UCSD-AML1 (cell line): Measurements from ENCODE around the gene ARG1.
"Not testable (repeated sequence)": the region's sequence is repeated elsewhere in the genome, so short reads cannot be mapped to it uniquely, and the experiment has no call there.

Experiments used
- DNase-seq: peaks from one replicate; lab custom pipeline; 2025; ENCODE audit not compliant: unreplicated experiment; lab: John Stamatoyannopoulos, UW

The ARG1 gene

GRCh38 chr6:131572686-131573415 is at the start of gene ARG1:
Gene ARG1 (plus strand): TSS chr6:131573226. CDS start chr6:131573283, 57 bp downstream.
- DNase-seq, result no peak

- DNase-seq, result no peak
These were observed 48.9 kb upstream of the ARG1 start for GRCh38 chr6:131523988-131524673.

- DNase-seq, result no peak
These were observed 48.2 kb upstream of the ARG1 start for GRCh38 chr6:131524695-131525336.

GRCh38 chr6:131530936-131531335 is 42.1 kb upstream of the ARG1 start:
- not testable (repeated sequence) for DNase-seq

GRCh38 chr6:131531681-131532080 is 41.3 kb upstream of the ARG1 start:
- DNase-seq, result not testable (repeated sequence)

GRCh38 chr6:131532580-131533039 is 40.4 kb upstream of the ARG1 start:
- DNase-seq, result no peak

GRCh38 chr6:131538615-131539014 is 34.4 kb upstream of the ARG1 start:
- DNase-seq, result not testable (repeated sequence)

- no peak for DNase-seq
These were observed 27.7 kb upstream of the ARG1 start for GRCh38 chr6:131545317-131545716.

GRCh38 chr6:131547488-131547887 is 25.5 kb upstream of the ARG1 start:
- no peak for DNase-seq

- DNase-seq, result no peak
These were observed 24.6 kb upstream of the ARG1 start for GRCh38 chr6:131548441-131548840.

GRCh38 chr6:131549811-131550210 is 23.2 kb upstream of the ARG1 start:
- DNase-seq, result no peak

- DNase-seq, result no peak
These were observed 21.1 kb upstream of the ARG1 start for GRCh38 chr6:131551902-131552301.

GRCh38 chr6:131552572-131552971 is 20.5 kb upstream of the ARG1 start:
- DNase-seq, result no peak

GRCh38 chr6:131555992-131556391 is 17.0 kb upstream of the ARG1 start:
- no peak for DNase-seq

GRCh38 chr6:131558922-131559321 is 14.1 kb upstream of the ARG1 start:
- no peak for DNase-seq

GRCh38 chr6:131561925-131562707 is 10.9 kb upstream of the ARG1 start:
- no peak for DNase-seq

- no peak for DNase-seq
These were observed 8.0 kb upstream of the ARG1 start for GRCh38 chr6:131565056-131565455.

- DNase-seq, result no peak
These were observed 4.3 kb upstream of the ARG1 start for GRCh38 chr6:131568726-131569125.

GRCh38 chr6:131574133-131574532 is 1.1 kb downstream of the ARG1 start:
- DNase-seq, result no peak

GRCh38 chr6:131574686-131575085 is 1.7 kb downstream of the ARG1 start:
- no peak for DNase-seq

- DNase-seq, result no peak
These were observed 2.9 kb downstream of the ARG1 start for GRCh38 chr6:131575834-131576478.
